ENCODE measurements around the gene PIK3C2A.

DNA sequence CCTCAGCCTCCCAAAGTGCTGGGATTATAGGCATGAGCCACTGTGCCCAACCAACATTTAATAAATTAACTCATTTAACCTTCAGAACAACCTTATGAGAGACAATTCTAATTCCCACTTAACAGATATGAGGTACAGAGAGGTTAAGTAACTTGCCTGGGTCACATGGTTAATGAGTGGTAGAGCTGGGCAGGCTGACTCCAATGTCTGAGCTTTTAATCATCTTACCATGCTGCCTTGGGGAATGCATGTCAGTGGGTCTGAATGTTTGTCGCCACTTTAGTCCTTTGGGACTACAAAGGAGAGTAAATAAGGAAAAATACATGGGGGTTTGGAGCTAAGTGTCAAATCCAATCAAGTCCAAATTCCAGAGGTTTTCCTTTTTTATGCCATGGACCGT, 11.2 kb upstream of the PIK3C2A start:
- TF ChIP-seq, protein P1, sequence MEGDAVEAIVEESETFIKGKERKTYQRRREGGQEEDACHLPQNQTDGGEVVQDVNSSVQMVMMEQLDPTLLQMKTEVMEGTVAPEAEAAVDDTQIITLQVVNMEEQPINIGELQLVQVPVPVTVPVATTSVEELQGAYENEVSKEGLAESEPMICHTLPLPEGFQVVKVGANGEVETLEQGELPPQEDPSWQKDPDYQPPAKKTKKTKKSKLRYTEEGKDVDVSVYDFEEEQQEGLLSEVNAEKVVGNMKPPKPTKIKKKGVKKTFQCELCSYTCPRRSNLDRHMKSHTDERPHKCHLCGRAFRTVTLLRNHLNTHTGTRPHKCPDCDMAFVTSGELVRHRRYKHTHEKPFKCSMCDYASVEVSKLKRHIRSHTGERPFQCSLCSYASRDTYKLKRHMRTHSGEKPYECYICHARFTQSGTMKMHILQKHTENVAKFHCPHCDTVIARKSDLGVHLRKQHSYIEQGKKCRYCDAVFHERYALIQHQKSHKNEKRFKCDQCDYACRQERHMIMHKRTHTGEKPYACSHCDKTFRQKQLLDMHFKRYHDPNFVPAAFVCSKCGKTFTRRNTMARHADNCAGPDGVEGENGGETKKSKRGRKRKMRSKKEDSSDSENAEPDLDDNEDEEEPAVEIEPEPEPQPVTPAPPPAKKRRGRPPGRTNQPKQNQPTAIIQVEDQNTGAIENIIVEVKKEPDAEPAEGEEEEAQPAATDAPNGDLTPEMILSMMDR (IDR thresholded peaks at IDR 0.05; ENCODE audit: low read length): no peak
- TF ChIP-seq EZH2 (IDR thresholded peaks at IDR 0.05; ENCODE audit: borderline replicate concordance, low read length): no peak

Data from OCI-LY1 (cell line).